SK-N-SH treated with all-trans-retinoic acid at 6 μM for 48 hours (cell line): ENCODE data around the gene WDR7.

Experiments
- ATAC-seq: fragments of 200-7000 bp; cut with Tn5 transposase; 3 replicates; pipeline ENCODE4 v1.9.1; 2020; ENCODE audit warnings: mild to moderate bottlenecking, moderate library complexity
- ARNTL ChIP-seq: fragments of 450-650 bp; formaldehyde crosslinking; IDR thresholded peaks from 2 replicates; pipeline ENCODE4 v1.5.0; 2020; ENCODE audit warnings: low read depth, mild to moderate bottlenecking, moderate library complexity, borderline replicate concordance
- BACH2 ChIP-seq: fragments of 250-450 bp; sonication (Bioruptor Pico); IDR thresholded peaks from 2 replicates; pipeline ENCODE4 v1.9.0; 2021; ENCODE audit warnings: mild to moderate bottlenecking, borderline replicate concordance
- CSDC2 ChIP-seq: fragments of 250-450 bp; sonication (Bioruptor Pico); IDR thresholded peaks from 2 replicates; pipeline ENCODE4 v1.5.0; 2020; ENCODE audit warnings: mild to moderate bottlenecking, moderate library complexity
- GLIS3 ChIP-seq: fragments of 250-450 bp; sonication (Bioruptor Pico); IDR thresholded peaks from 2 replicates; pipeline ENCODE4 v1.5.0; 2020; ENCODE audit warnings: mild to moderate bottlenecking, moderate library complexity
- ISL1 ChIP-seq: fragments of 250-450 bp; sonication (Bioruptor Pico); IDR thresholded peaks from 2 replicates; pipeline ENCODE4 v2.1.2; 2022; ENCODE audit warnings: mild to moderate bottlenecking, moderate library complexity
- OSR1 ChIP-seq: fragments of 250-450 bp; sonication (Bioruptor Pico); IDR thresholded peaks from 2 replicates; pipeline ENCODE4 v1.8.0; 2022; ENCODE audit warnings: moderate library complexity, mild to moderate bottlenecking, inconsistent platforms
- PPARA ChIP-seq: fragments of 250-450 bp; sonication (Bioruptor Pico); IDR thresholded peaks from 2 replicates; pipeline ENCODE4 v1.5.0; 2020; ENCODE audit warnings: mild to moderate bottlenecking, borderline replicate concordance
- RARB ChIP-seq: fragments of 250-450 bp; sonication (Bioruptor Pico); IDR thresholded peaks from 2 replicates; pipeline ENCODE4 v1.8.0; 2021; ENCODE audit warnings: mild to moderate bottlenecking, moderate library complexity
- SNAI2 ChIP-seq: fragments of 250-450 bp; sonication (Bioruptor Pico); IDR thresholded peaks from 2 replicates; pipeline ENCODE4 v1.5.0; 2020; ENCODE audit warnings: mild to moderate bottlenecking, moderate library complexity
- TCF4 ChIP-seq: fragments of 250-450 bp; sonication (Bioruptor Pico); IDR thresholded peaks from 2 replicates; pipeline ENCODE4 v1.8.0; 2021; ENCODE audit warnings: mild to moderate bottlenecking, moderate library complexity, borderline replicate concordance
- TOX ChIP-seq: fragments of 250-450 bp; sonication (Bioruptor Pico); IDR thresholded peaks from 2 replicates; pipeline ENCODE4 v1.8.0; 2021; ENCODE audit warnings: mild to moderate bottlenecking, moderate library complexity, borderline replicate concordance
- ZC3H10 ChIP-seq: fragments of 250-450 bp; sonication (Bioruptor Pico); IDR thresholded peaks from 2 replicates; pipeline ENCODE4 v1.5.1; 2021; ENCODE audit warnings: mild to moderate bottlenecking, moderate library complexity
- ZFP3 ChIP-seq: fragments of 250-450 bp; sonication (Bioruptor Pico); IDR thresholded peaks from 2 replicates; pipeline ENCODE4 v1.5.0; 2020; ENCODE audit warnings: mild to moderate bottlenecking, moderate library complexity
- ZFP30 ChIP-seq: fragments of 450-650 bp; formaldehyde crosslinking; IDR thresholded peaks from 2 replicates; pipeline ENCODE4 v1.5.0; 2022; ENCODE audit warnings: mild to moderate bottlenecking, moderate library complexity
- ZNF565 ChIP-seq: fragments of 450-650 bp; formaldehyde crosslinking; conservative IDR thresholded peaks from 2 replicates; pipeline ENCODE4 v1.5.0; 2020; ENCODE audit warnings: low read depth, mild to moderate bottlenecking, moderate library complexity
- ZNF70 ChIP-seq: fragments of 450-650 bp; formaldehyde crosslinking; IDR thresholded peaks from 2 replicates; pipeline ENCODE4 v1.5.0; 2020; ENCODE audit warnings: mild to moderate bottlenecking, moderate library complexity
- TF ChIP-seq, protein P1 (sequence below): fragments of 250-450 bp; sonication (Bioruptor Pico); IDR thresholded peaks from 2 replicates; pipeline ENCODE4 v1.8.0; 2021; ENCODE audit warnings: low read depth, mild to moderate bottlenecking, moderate library complexity, borderline replicate concordance
- TF ChIP-seq, protein P2 (sequence below): fragments of 250-450 bp; sonication (Bioruptor Pico); IDR thresholded peaks from 2 replicates; pipeline ENCODE4 v1.5.1; 2020; ENCODE audit warnings: low read depth, mild to moderate bottlenecking, moderate library complexity
- TF ChIP-seq, protein P3 (sequence below): fragments of 250-450 bp; sonication (Bioruptor Pico); IDR thresholded peaks from 2 replicates; pipeline ENCODE4 v1.8.0; 2020; ENCODE audit warnings: mild to moderate bottlenecking, moderate library complexity, borderline replicate concordance
- TF ChIP-seq, protein P4 (sequence below): fragments of 250-450 bp; sonication (Bioruptor Pico); IDR thresholded peaks from 2 replicates; pipeline ENCODE4 v1.5.0; 2020; ENCODE audit warnings: mild to moderate bottlenecking, moderate library complexity

WDR7 gene

DNA sequence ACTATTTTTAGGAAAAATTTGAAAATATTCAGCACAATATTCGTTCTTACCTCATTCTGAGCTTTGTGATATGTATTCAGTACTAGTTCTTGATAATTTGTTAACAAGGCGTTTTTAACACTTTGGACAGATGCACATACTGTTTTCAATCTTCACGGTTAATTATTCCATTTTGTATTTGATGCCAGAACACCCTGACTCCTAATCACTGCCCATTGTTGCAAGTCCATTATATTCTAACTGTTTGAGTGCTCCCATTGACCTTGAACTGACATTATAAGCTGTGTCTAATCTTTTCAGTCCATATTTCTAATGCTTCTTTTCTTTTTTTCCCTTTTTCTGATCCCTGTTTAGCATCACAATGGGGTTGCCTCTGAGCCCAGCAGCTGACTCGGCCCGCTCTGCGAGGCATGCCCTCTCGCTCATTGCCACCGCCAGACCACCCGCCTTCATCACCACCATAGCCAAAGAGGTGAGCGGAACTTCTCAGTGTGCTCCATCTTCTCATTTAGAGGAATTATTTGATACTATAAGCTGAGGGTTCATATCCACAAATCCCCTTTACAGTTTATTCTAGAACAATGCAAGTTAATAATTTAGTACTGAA, 284.4 kb downstream of the WDR7 start:
- no peak for ATAC-seq
- no peak for TF ChIP-seq OSR1 (CRISPR knock-in tag)
- no peak for TF ChIP-seq ZFP3 (CRISPR knock-in tag)
- TF ChIP-seq TOX (CRISPR knock-in tag) = no peak
- no peak for TF ChIP-seq BACH2 (CRISPR knock-in tag)
- no peak for TF ChIP-seq CSDC2 (CRISPR knock-in tag)
- TF ChIP-seq GLIS3 (CRISPR knock-in tag) = no peak
- no peak for TF ChIP-seq ZC3H10
- TF ChIP-seq ZNF70 (CRISPR knock-in tag) = no peak
- no peak for TF ChIP-seq TCF4 (CRISPR knock-in tag)
- TF ChIP-seq, protein P1, sequence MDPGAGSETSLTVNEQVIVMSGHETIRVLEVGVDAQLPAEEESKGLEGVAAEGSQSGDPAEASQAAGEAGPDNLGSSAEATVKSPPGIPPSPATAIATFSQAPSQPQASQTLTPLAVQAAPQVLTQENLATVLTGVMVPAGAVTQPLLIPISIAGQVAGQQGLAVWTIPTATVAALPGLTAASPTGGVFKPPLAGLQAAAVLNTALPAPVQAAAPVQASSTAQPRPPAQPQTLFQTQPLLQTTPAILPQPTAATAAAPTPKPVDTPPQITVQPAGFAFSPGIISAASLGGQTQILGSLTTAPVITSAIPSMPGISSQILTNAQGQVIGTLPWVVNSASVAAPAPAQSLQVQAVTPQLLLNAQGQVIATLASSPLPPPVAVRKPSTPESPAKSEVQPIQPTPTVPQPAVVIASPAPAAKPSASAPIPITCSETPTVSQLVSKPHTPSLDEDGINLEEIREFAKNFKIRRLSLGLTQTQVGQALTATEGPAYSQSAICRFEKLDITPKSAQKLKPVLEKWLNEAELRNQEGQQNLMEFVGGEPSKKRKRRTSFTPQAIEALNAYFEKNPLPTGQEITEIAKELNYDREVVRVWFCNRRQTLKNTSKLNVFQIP (CRISPR knock-in tag) = no peak
- TF ChIP-seq, protein P2, sequence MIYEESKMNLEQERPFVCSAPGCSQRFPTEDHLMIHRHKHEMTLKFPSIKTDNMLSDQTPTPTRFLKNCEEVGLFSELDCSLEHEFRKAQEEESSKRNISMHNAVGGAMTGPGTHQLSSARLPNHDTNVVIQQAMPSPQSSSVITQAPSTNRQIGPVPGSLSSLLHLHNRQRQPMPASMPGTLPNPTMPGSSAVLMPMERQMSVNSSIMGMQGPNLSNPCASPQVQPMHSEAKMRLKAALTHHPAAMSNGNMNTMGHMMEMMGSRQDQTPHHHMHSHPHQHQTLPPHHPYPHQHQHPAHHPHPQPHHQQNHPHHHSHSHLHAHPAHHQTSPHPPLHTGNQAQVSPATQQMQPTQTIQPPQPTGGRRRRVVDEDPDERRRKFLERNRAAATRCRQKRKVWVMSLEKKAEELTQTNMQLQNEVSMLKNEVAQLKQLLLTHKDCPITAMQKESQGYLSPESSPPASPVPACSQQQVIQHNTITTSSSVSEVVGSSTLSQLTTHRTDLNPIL (CRISPR knock-in tag) = no peak
- TF ChIP-seq, protein P3, sequence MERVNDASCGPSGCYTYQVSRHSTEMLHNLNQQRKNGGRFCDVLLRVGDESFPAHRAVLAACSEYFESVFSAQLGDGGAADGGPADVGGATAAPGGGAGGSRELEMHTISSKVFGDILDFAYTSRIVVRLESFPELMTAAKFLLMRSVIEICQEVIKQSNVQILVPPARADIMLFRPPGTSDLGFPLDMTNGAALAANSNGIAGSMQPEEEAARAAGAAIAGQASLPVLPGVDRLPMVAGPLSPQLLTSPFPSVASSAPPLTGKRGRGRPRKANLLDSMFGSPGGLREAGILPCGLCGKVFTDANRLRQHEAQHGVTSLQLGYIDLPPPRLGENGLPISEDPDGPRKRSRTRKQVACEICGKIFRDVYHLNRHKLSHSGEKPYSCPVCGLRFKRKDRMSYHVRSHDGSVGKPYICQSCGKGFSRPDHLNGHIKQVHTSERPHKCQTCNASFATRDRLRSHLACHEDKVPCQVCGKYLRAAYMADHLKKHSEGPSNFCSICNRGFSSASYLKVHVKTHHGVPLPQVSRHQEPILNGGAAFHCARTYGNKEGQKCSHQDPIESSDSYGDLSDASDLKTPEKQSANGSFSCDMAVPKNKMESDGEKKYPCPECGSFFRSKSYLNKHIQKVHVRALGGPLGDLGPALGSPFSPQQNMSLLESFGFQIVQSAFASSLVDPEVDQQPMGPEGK (CRISPR knock-in tag) = no peak
- TF ChIP-seq, protein P4, sequence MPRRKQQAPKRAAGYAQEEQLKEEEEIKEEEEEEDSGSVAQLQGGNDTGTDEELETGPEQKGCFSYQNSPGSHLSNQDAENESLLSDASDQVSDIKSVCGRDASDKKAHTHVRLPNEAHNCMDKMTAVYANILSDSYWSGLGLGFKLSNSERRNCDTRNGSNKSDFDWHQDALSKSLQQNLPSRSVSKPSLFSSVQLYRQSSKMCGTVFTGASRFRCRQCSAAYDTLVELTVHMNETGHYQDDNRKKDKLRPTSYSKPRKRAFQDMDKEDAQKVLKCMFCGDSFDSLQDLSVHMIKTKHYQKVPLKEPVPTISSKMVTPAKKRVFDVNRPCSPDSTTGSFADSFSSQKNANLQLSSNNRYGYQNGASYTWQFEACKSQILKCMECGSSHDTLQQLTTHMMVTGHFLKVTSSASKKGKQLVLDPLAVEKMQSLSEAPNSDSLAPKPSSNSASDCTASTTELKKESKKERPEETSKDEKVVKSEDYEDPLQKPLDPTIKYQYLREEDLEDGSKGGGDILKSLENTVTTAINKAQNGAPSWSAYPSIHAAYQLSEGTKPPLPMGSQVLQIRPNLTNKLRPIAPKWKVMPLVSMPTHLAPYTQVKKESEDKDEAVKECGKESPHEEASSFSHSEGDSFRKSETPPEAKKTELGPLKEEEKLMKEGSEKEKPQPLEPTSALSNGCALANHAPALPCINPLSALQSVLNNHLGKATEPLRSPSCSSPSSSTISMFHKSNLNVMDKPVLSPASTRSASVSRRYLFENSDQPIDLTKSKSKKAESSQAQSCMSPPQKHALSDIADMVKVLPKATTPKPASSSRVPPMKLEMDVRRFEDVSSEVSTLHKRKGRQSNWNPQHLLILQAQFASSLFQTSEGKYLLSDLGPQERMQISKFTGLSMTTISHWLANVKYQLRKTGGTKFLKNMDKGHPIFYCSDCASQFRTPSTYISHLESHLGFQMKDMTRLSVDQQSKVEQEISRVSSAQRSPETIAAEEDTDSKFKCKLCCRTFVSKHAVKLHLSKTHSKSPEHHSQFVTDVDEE = no peak
- no peak for TF ChIP-seq ZNF565
- no peak for TF ChIP-seq SNAI2 (CRISPR knock-in tag)
- TF ChIP-seq ISL1 (CRISPR knock-in tag) = no peak
- TF ChIP-seq ARNTL (CRISPR knock-in tag) = no peak

DNA sequence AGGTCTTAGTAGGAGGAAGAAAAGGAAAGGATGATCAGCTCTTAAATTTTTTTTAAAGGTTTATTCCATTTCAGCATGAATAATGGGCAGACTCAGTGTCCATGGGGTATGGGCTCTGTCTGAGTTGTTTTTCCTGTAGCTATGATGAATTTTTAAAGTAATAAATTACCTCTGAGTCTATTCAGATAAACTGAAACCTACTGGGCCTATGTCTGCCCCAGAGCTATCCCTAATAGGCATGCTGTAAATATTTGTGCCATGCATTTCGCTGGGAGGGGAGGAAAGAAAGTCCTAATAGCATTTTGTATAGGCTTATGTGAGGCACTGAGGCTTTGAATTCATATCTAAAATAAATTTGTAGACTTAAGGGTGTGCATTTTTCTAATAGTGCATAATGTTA, 285.3 kb downstream of the WDR7 start:
- no peak for TF ChIP-seq BACH2 (CRISPR knock-in tag)
- TF ChIP-seq, protein P3 (CRISPR knock-in tag) = no peak
- TF ChIP-seq TCF4 (CRISPR knock-in tag) = no peak
- TF ChIP-seq TOX (CRISPR knock-in tag) = no peak
- TF ChIP-seq RARB (CRISPR knock-in tag) = no peak
- no peak for TF ChIP-seq ZC3H10
- TF ChIP-seq, all 23 proteins: peak for 0
- ATAC-seq = no peak

DNA sequence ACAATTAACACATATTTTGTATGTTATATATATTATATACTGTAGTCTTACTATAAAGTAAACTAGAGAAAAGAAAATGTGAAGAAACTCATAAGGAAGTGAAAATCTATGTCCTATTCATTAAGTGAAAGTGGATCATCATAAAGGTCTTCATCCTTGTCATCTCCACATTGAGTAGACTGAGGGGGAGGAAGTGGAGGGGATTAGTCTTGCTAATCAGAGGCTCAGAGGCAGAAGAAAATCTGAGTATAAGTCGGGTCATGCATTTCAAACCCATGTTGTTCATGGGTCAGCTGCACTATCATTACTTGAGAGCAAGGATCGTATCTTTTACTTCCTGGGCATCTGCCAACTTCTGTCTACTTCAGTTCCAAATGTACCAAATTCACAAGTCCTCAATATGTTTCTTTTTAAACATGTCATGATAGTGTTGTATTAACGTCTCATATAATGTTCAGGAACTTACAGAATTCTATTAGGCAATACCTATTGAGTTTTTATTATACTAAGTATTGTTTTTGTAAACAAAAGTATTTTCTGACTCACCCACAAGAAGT, 286.8 kb downstream of the WDR7 start:
- TF ChIP-seq ZFP30 (CRISPR knock-in tag) = no peak
- no peak for TF ChIP-seq GLIS3 (CRISPR knock-in tag)
- TF ChIP-seq TOX (CRISPR knock-in tag) = no peak
- no peak for TF ChIP-seq OSR1 (CRISPR knock-in tag)
- no peak for TF ChIP-seq PPARA (CRISPR knock-in tag)
- ATAC-seq = no peak
